Forelimb muscle (tissue), 1 donor: ENCODE results near the gene TPSB2. TPM values are rescaled to one million over a fixed set of nuclear protein-coding genes. Genes with fewer than 3 reads are reported as not detected.

Source experiments
- DNase-seq: peaks from one replicate; pipeline ENCODE4 v3.0.0-alpha.2; 2013; ENCODE audit warnings: low read depth
- polyA plus RNA-seq: library from polyadenylated mRNA; unstranded; fragments of 120-200 nt; gene quantifications from one replicate; pipeline ENCODE4 v1.2.1, GENCODE V29; 2013; ENCODE audit not compliant: insufficient read length

TPSB2 gene
- polyA plus RNA-seq, 1 donor = 2.6 TPM

GRCh38 chr16:1182950-1183907 is 46.8 kb downstream of the TPSB2 start:
- DNase-seq = no peak

GRCh38 chr16:1182316-1182671 is 47.7 kb downstream of the TPSB2 start:
- DNase-seq = no peak

- no peak for DNase-seq
Measured at GRCh38 chr16:1181404-1182315, 48.3 kb downstream of the TPSB2 start.

GRCh38 chr16:1180549-1181403 is 49.2 kb downstream of the TPSB2 start:
- DNase-seq = no peak

Other genes starting within 250 kb of the TPSB2 start
- gene SOX8, start 248.4 kb downstream of the TPSB2 start, polyA plus RNA-seq = 36.9 TPM
- gene SSTR5, start 157.4 kb downstream of the TPSB2 start, polyA plus RNA-seq = not detected
- gene C1QTNF8, start 133.9 kb downstream of the TPSB2 start, polyA plus RNA-seq = not detected
- gene CACNA1H, start 77.1 kb downstream of the TPSB2 start, polyA plus RNA-seq = 51.6 TPM
- gene TPSG1, start 4.9 kb downstream of the TPSB2 start, polyA plus RNA-seq = 1.4 TPM
- gene TPSAB1, start 10.5 kb upstream of the TPSB2 start, polyA plus RNA-seq = 1.2 TPM
- gene TPSD1, start 25.9 kb upstream of the TPSB2 start, polyA plus RNA-seq = 0.49 TPM
- gene UBE2I, start 79.5 kb upstream of the TPSB2 start, polyA plus RNA-seq = 91.1 TPM
- gene BAIAP3, start 103.5 kb upstream of the TPSB2 start, polyA plus RNA-seq = 0.65 TPM
- 49.3 TPM for gene TSR3, start 121.7 kb upstream of the TPSB2 start, polyA plus RNA-seq
- 39.1 TPM for gene GNPTG, start 121.7 kb upstream of the TPSB2 start, polyA plus RNA-seq
- 7.5 TPM for gene UNKL, start 184.5 kb upstream of the TPSB2 start, polyA plus RNA-seq
- 11.5 TPM for gene UQCC4, start 190.6 kb upstream of the TPSB2 start, polyA plus RNA-seq
- 0.20 TPM for gene PERCC1, start 200.9 kb upstream of the TPSB2 start, polyA plus RNA-seq
- 2.3 TPM for gene CCDC154, start 214.4 kb upstream of the TPSB2 start, polyA plus RNA-seq
- gene CLCN7, start 244.8 kb upstream of the TPSB2 start, polyA plus RNA-seq = 33.0 TPM